H1 (cell line): ENCODE results near the gene MTCH1. TPM values are rescaled to one million over a fixed set of nuclear protein-coding genes. Genes with fewer than 3 reads are reported as not detected.

ENCODE experiments used
- CHD2 ChIP-seq: IDR thresholded peaks from 2 replicates; pipeline ENCODE4 v1.6.1; 2012; ENCODE audit warnings: low read length, improper control_type of control experiment
- EP300 ChIP-seq, 2 experiments: IDR thresholded peaks; 1 replicate in 1 of 2; 2 replicates in 1 of 2; pipeline ENCODE4 v1.6.1; 2011 to 2012; ENCODE audit warnings: low read depth in 2 of 2, low read length in 2 of 2, mild to moderate bottlenecking in 2 of 2, borderline replicate concordance in 1 of 2, inconsistent platforms in 1 of 2, moderate library complexity in 1 of 2
- polyA plus RNA-seq, 7 experiments: library from polyadenylated mRNA; depleted of rRNA in 3 of 7; stranded (reverse) in 5 of 7; unstranded in 2 of 7; fragments of >200 nt in 5 of 7; fragments of 200-250 nt in 2 of 7; gene quantifications; 1 replicate in 5 of 7; 2 replicates in 1 of 7; 4 replicates in 1 of 7; pipeline versions ENCODE4 v1.2.1 to v1.2.3, GENCODE V29; 2011 to 2013; ENCODE audit warnings: missing spikeins in 2 of 7, mixed read lengths in 2 of 7
- total RNA-seq: library from RNA; stranded (reverse); fragmentation: NEBNext Ultra II Directional; extraction: Animal tissue kit (Norgen Biotek cat#: 25700); gene quantifications from 2 replicates; pipeline ENCODE4 v1.2.1, GENCODE V29; 2021

Gene MTCH1
- total and polyA plus RNA-seq, 2 of the 8 experiments (the other 6 are each of a cell fraction or from before 2014, with no cell fraction given): 169 to 214 TPM

DNA sequence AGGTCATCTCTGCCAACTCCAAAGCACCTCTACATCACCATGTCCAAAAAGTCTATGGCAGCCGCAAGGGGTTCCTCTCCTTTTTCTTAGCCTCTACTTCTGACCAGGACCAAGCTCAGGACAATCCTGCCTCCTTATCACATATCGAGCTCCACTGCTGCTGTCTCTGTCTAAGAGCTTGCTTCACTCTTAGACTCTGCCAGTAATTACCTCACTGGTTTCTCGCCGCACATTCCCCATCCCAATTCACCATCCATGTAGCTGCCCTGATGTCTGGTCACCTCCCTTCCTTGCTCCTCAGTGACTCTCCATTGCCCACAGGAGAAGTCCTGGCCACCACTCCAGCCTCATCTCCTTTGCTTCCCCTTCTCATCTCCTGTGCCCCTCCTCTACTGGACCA is 55.5 kb downstream of the MTCH1 start (continued):
- TF ChIP-seq EP300 (IDR thresholded peaks at IDR 0.05; ENCODE audit: borderline replicate concordance in 1 of 2, low read depth in 2 of 2, low read length in 2 of 2): no peak
- TF ChIP-seq CHD2: no peak
